DND-41 (cell line): Measurements from ENCODE around the gene PTPRG.

Experiments used
- CTCF ChIP-seq: IDR thresholded peaks from 2 replicates; pipeline ENCODE4 v1.5.1; 2012; ENCODE audit warnings: borderline replicate concordance, low read length, moderate library complexity, mild to moderate bottlenecking; ENCODE audit not compliant: poor library complexity, severe bottlenecking; ENCODE audit errors: extremely low read depth
- EZH2 ChIP-seq: IDR thresholded peaks from 3 replicates; pipeline ENCODE4 v1.6.1; 2012; ENCODE audit warnings: borderline replicate concordance, low read depth, mild to moderate bottlenecking, moderate library complexity, low read length, inconsistent platforms; ENCODE audit not compliant: severe bottlenecking

GRCh38 chr3:61846488-61846887 lies 285.1 kb downstream of the PTPRG start:
- no peak for TF ChIP-seq CTCF
- no peak for TF ChIP-seq EZH2
